ENCODE measurements around the gene DAP3.
"Not testable (repeated sequence)": the region's sequence is repeated elsewhere in the genome, so short reads cannot be mapped to it uniquely, and the experiment has no call there.

The DAP3 gene

DNA sequence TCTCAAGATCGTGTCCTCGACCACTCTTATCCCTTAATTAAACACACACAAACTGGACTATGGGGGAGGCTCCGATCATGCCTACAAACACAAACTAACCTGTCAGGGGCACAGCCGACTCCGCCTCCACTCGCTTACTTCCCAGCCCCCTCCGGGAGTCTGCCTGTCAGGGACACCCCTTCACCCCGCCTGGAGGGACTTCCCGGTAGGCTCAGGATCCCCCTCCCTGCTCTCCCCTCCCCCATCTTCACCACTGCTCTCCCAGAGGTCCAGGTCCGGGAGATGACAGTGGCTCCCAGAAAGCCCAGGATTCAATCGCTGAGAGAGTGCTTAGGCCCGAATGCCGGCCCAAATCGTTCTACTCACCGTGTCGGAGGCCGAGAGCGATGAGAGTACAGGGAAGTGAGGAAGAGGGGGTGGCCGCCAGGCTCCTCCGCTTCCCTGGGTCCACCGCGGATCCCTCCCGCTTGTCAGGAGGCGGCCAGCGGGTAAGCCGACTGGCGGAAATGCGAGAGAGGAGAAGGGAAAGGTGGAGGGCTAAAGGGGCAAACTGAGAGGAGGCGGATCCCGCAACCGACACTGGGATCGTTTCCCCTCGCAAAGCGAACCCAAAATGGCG lies 1.1 kb upstream of the DAP3 start:
- not testable (repeated sequence) for DNase-seq

DNA sequence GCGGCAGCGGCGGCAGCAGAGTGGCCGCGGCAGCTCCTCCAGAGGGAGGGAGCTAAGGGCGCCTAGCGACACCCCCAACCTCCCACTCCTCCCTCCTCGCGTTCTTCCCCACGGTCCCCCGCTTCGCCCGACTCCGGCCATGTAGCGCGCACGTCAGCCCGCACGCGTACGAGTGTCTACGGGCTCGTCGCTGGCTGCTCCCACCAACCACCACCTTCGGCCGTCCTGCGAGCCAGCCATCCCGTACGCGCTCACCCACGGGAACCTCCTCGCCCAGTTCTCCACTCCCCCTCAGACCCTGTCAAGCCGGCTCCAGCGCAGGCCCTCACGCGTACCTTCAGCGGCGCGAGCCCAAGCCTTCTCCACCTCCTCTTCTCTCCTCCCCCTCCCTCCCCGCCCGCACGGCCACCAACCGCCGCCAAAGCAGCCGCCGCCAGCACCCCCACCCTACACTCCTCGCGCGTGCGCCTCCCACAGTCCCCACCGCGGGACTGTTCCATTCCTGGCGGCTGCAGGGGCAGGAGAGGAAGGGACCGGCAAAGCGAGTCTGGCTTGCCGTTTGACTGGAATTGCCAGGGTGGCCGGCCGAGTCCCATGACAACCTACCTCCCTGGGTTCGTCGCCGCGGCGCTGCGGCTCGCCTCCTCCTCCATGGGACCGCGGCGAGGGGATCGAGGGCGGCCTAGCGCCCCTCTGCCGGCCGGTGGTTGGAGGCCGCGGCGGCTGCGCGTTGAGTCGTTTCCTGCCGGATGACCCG lies 389 bp upstream of the DAP3 start, which contains the start of gene YY1AP1:
YY1AP1 (minus strand) TSS at position 451 of the 757 bp plus-strand sequence. CDS start 8,338 bp downstream, outside the sequence.
- DNase-seq, result peak; percentile 89 to 92

DNA sequence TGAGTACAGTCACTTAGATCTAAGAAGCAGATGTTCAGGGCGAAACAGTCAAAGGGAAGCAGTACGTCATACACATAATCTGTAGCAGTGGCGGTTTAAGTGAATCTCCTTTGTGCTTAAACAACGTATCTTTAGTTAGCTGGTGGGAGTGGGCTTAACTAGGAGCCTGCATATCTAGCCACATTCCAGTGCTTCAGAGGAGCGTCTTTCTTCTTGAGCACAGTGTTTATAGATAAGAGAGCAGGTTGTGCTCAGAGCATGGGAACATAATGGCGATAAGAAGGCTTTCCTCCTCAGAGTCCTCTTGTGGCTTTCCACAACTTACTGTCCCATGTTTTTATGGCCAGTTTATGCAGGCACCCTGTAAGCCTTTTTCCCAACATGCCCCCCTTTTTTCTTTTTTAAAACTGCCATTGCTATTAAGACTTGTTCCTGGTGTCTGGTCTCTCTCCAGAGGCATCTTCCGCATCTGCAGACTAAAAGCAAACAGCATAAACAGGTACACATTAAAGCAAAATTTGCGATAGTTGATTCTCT lies 3.2 kb downstream of the DAP3 start:
- no peak for DNase-seq

DNA sequence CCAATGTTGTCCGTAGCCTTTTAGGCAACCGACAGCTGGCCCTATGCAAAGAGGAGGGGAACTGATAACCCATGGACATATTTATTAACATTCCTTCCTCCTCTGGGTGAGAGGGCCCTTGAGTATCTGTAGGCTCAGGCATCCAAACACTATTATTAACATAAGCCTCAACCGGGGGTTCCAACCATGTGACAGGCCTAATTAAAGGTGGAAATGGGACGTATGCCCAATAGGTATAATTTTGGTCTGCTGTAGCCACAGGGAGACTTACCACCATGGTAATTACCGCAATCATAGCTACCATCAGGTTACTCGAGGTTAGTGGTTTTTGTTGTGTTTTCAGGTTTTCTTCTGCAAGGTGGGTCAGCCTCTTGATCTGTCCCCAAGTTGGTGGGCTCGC lies 5.3 kb downstream of the DAP3 start:
- DNase-seq, result no peak

DNA sequence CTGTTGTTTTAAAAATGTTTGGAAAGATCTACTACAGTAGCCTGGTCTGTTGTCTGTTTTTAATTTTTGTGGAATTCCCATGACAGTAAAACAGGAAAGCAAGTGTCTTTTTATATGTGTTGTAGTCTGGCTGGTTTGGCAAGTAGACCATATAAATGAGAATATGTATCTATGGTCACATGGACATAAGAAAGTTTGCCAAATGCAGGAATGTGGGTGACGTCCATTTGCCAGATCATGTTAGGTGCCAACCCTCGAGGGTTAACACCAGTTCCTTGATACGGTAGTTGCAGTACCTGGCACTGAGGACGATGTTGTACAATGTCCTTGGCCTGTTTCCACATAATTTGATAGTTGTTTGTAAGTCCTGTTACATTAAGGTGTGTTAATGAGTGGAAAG lies 6.2 kb downstream of the DAP3 start:
- no peak for DNase-seq

DNA sequence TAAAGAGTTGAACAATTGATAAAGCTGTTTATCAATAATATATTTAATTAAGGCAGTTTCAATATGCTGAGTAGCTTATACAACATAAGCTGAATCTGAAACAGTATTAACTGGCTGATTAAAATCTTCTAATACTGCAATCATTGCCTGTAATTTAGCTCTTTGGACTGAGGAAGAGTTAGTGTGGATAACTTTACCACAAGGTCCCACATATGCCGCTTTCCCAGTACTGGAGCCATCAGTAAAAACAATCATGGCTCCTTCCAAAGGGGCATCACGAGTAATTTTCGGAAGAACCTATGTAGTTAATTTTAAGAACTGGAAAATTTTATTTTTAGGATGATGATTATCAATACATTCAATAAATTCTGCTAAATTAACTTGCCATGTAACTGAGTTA lies 6.7 kb downstream of the DAP3 start:
- no peak for DNase-seq

DNA sequence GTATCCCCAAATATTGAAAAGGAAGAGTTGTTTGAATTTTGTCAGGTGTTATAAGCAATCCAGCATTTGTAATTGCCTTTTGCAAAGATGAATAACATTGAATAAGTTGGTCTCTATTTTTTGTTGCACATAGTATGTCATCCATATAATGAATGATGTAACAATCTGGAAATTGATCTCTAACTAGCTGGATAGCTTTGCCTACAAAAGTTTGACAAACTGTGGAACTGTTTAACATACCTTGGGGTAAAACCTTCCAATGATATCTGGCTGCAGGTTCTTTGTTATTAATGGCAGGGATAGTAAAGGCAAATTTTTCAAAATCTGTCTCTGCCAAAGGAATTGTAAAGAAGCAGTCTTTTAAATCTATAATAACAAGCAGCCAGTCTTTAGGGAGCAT lies 7.6 kb downstream of the DAP3 start:
- no peak for DNase-seq

DNA sequence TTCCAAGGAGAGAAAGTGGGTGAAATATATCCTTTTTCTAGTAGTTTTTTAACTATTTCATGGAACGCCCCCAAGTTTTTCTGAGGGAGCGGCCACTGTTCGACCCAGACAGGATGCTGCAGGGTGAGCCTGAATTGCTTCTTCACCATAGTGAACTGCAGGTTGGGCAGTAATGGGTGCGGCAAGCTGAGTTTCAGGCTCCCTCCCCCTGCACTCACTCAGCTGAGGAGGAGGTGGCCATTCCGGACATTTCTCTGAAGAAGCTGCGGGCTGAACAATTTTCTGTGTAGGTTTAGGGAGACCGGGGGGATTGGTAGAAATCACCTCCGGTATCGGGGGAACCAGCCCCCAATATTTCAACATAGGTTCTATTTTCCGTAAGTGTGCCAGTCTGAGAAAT lies 8.2 kb downstream of the DAP3 start:
- no peak for DNase-seq

DNA sequence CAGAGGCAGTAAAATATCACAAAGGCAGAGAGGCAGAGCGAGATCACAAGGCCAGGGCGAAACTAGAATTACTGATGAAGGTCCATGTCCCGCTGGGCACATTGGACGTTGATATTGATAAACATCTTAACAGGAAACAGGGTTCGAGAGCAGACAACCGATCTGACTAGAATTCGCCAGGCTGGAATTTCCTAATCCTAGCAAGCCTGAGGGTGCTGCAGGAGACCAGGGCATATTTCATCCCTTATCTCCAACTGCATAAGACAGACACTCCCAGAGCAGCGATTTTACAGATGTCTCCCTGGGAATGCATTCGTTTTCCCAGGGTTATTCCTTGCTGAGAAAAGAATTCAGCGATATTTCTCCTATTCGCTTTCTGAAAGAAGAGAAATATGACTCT lies 8.7 kb downstream of the DAP3 start:
- not testable (repeated sequence) for DNase-seq

DNA sequence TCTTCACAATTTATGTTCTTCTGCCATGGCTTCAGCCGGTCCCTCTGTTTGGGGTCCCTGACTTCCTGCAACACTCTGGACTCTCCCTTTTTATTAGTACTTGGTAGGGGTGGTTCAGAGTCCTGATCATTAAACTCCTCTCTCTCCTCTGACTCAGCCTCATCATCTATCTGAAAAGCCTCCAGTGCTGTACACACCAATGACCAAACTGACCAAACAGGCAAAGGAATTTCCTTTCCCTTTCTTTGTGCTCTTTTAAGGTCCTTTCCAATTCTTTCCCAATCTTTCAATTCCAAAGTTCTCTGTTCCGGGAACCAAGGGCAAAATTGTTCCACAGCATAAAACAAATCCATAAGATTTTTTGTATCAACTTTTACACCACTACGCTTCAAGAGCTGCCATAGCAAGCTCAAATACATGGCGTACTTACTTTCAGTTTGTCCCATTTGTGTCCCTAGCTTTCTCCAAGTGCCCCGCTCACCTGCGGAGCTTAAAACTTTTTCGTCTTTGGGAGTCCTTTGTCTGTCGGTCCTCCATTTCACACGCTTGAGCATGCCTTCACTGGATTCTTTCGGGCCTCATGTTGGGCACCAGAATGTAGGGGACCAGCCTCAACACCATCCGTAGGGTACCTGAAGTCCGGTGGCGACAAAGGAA lies 9.6 kb downstream of the DAP3 start:
- no peak for DNase-seq

DNA sequence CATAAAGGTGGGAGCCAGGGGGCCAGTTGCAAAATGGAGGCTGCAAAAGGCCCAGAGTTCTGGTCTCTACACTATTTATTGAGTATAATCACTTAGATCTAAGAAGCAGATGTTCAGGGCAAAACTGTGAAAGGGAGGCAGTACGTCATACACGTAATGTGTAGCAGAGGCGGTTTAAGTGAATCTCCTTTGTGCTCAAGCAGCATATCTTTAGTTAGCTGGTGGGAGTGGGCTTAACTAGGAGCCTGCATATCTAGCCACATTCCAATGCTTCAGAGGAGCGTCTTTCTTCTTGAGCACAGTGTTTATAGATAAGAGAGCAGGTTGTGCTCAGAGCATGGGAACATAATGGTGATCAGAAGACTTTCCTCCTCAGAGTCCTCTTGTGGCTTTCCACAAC lies 10.2 kb downstream of the DAP3 start:
- DNase-seq, result not testable (repeated sequence)

DNA sequence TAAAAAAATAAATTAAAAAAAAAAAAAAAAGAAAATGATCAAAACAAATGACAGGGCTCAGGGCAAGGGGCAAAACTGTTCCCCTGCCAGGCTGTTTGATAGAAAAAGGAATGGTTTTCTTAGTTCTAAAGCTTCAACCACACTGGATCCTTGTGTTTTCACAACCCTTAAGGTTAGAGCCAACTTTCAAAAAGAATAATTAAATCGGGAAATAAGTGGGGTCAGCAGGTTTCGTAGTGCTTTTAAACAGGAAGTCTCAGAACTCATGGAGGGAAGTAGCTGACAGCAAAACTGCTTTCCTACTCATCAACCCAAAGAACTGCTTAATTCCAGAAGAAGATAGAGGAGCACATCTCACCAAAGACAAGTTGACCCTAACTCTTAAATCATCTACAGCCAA lies 12.8 kb downstream of the DAP3 start:
- not testable (repeated sequence) for DNase-seq

DNA sequence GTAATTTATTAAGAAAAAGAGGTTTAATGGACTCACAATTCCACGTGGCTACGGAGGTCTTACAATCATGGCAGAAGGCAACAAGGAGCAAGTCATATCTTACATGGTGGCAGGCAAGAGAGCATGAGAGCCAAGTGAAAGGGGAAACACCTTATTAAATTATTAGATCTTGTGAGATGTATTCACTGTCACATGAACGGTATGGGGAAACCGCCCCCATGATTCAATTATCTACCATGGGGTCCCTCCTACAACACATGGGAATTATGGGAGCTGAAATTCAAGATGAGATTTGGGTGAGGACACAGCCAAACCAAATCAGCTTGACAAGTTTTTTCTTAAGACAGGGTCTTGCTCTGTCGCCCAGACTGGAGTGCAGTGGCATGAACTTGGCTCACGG lies 14.3 kb downstream of the DAP3 start:
- no peak for DNase-seq

DNA sequence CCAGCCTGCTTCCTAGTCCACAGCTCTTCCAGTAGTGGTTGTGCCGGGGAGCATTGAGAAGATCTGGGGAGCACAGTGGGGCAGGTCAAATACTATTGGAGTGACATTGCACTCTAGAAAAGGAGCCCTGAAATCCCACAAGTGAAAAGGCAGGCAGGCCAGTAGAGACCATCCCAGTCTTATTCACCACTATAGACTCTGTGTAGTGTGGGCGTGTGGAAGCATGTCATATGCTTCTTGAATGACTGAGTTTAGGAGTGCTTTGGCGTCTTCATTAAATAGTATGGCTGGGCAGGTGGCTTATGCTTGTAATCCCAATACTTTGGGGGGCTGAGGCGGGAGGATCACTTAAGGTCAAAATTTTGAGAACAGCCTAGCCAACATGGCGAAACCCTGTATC lies 15.5 kb downstream of the DAP3 start:
- not testable (repeated sequence) for DNase-seq

DNA sequence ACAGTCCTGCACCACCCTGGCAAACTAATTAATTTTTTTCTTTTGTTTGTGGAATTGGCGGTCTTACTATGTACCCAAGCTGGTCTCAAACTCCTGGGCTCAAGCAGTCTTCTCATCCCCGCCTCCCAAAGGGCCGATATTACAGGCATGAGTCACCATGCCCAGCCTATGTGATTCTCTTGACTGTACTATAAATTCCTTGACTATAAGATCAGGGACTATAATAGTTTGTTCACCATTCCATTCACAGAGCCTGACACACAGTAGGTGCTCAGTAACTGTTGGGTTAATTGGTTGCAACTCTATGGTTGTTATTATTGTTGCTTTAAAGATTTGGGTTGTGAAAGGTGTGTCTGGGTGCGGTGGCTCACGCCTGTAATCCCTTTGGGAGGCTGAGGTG lies 17.2 kb downstream of the DAP3 start:
- no peak for DNase-seq

DNA sequence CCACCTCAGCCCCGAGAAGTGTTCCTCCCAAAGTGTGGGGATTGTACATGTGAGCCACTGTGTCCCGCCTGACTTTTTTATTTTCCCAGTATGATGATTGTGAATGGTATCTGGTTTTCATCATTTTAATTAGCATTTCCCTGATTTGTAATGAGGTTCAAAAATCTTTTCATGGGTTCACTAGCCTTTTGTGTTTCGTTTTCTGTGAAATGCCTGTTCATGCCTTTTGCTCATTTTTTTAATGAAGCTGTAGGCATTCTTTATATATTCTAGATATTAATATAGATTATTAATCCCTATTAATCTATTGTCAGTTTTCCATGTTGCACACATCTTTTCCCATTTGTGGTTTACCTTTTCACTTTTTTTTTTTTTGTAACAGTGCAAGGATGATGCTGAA lies 20.5 kb downstream of the DAP3 start:
- DNase-seq, result no peak

DNA sequence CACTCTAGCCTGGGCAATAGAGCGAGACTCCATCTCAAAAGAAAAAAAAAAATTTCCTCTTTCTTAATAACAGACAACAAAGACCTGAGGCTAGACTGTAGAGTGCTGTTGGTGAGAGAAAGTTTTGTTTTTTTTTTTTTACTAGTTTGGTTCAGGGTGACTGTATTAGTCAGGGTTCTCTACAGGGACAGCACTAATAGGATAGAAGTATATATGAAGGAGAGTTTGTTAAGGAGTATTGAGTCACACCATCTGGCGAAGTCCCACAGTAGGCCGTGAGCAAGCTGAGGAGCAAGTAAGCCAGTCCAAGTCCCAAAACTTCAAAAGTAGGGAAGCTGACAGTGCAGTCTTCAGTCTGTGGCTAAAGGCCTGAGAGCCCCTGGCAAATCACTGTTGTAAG lies 22.6 kb downstream of the DAP3 start:
- not testable (repeated sequence) for DNase-seq

DNA sequence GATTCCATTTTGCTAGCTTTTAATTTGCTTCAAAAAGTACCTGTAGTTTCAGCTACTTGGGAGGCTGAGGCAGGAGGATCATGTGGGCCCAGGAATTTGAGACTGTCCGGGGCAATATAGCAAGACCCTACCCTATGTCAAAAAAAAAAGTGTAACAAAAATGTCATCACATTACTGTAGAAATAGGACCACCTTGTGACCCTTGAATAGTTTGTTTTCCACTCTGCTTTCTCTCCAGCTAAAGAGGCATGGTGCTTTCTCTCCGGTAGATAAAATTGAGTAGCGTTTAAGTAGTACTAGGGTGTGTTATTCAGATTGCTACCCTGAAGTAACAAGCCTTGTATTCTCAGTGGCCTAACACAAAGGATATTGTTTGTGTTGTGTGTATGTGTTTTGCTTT lies 23.7 kb downstream of the DAP3 start:
- DNase-seq, result not testable (repeated sequence)

DNA sequence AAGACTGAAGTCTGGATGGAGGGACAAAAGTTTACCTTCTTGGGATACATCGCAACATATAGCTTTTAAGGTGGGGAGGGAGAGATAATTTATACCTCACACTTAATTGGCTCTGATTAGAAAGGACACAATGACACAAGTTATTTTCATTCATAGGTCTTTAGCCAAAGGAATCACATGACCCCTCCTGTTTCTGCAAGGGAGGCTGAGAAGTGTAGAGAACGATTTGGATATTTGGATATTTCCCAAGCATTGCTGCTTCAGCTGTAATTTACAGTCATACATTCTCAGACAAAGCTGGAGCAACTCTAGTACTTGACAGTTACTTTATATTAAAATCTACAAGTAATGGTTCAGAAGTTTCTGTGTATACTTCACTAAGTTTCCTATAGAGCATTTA lies 24.2 kb downstream of the DAP3 start:
- no peak for DNase-seq

DNA sequence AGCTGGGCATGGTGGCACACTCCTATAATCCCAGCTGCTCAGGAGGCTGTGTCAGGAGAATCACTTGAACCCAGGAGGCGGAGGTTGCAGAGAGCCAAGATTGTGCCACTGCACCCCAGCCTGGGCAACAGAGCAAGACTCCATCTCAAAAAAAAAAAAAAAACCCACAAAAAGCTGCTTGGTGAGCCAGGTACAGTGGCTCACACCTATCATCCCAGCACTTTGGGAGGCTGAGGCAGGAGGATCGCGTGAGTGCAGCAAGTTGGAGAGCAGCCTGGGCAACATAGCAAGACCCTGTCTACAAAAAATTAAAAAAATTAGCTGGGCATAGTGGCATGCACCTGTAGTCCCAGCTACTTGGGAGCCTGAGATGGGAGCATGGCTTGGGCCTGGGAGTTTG lies 26.2 kb downstream of the DAP3 start:
- not testable (repeated sequence) for DNase-seq

DNA sequence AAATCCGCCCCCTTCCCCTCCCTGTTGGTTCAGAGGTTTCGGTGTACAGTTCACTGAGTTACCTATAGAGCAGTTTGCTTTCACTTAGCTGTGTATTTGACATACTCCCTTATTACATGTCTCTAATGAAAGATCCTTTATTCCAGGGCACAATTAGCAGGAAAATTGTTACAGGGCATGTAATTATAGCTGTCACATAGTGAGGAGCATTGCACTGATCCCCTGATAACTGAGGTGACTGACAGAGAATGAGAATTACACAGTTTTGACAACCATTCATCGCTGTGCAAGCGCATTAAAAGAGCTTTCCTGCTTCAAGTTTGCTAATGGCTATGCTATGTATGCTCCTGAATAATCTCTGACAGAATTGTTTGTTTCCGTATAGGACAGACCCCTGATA lies 26.9 kb downstream of the DAP3 start:
- no peak for DNase-seq

DNA sequence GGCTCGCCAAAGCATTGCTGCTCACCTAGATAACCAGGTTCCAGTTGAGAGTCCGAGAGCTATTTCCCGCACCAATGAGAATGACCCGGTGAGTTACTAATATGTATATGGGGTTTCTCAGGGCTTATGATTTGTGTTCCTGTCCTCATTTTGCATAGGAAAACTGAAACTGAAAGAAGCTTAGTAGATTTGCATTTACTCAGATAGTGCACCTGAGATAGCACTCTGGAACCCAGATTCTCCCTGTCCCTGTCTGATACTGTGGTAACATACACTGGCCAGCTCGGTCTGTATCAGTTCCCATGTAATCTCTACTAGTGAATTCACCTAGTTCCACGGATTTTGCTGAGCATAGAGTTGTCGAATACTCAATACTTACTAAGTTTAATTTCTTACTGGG lies 28.1 kb downstream of the DAP3 start:
- no peak for DNase-seq

DNA sequence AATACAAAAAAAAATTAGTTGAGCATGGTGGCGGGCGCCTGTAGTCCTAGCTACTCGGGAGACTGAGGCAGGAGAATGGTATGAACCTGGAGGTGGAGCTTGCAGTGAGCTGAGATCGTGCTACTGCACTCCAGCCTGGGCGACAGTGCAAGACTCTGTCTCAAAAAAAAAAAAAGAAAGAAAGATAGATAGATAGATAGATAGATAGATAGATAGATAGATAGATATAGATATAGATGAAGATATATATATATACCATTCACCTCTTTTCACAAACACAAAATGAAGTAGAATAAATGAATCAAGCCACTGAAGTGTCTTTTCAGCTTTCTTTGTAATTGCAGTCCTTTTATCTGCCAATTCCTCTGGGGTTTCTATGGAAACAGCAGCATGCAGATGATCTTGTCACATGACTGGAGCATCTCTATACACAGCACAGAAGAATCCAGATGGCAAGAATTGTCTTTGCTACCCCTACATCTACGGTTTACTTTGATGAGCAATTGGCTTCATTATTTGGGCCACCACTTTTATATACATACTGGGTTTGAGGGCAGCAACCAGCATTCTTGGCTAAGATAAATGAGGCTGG lies 29.7 kb downstream of the DAP3 start:
- not testable (repeated sequence) for DNase-seq

DNA sequence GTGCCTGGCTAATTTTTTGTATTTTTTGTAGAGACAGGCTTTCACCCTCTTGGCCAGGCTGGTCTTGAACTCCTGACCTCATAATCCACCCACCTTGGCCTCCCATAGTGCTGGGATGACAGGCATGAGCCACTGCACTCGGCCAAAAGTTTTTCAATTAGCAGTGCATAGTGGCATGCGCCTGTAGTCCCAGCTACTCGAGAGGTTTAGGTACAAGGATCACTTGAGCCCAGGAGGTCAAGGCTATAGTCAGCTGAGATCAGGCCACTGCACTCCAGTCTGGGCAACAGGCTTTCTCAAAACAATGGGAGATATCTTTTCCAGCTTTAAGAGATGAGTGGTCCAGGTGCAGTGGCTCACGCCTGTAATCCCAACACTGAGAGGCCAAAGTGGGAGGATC lies 30.8 kb downstream of the DAP3 start:
- DNase-seq, result no peak
